GM12878 (cell line): ENCODE measurements around the gene LAMC3. TPM values are rescaled to one million over a fixed set of nuclear protein-coding genes. Genes with fewer than 3 reads are reported as not detected.

Experiments
- CBFB ChIP-seq: IDR thresholded peaks from 2 replicates; pipeline ENCODE4 v1.6.1; 2016; ENCODE audit warnings: antibody characterized with exemption, low read depth
- DPF2 ChIP-seq: fragments of 450-650 bp; IDR thresholded peaks from 2 replicates; pipeline ENCODE4 v1.6.1; 2017; ENCODE audit warnings: mild to moderate bottlenecking
- E2F8 ChIP-seq: fragments of 450-650 bp; IDR thresholded peaks from 2 replicates; pipeline ENCODE4 v1.6.1; 2018; ENCODE audit warnings: mild to moderate bottlenecking, low read depth, moderate library complexity; ENCODE audit not compliant: partially characterized antibody
- EGR1 ChIP-seq, 2 experiments: IDR thresholded peaks; 1 replicate in 1 of 2; 2 replicates in 1 of 2; pipeline ENCODE4 v1.6.1; 2011 to 2012; ENCODE audit warnings: low read depth in 2 of 2, low read length in 2 of 2, borderline replicate concordance in 1 of 2, mild to moderate bottlenecking in 1 of 2, moderate library complexity in 1 of 2
- EP300 ChIP-seq, 2 experiments: fragments of 150-350 bp in 1 of 2; IDR thresholded peaks; 2 replicates each; pipeline ENCODE4 v1.6.1; 2011 to 2012; ENCODE audit warnings: low read depth in 2 of 2, low read length in 2 of 2, borderline replicate concordance in 1 of 2, improper control_type of control experiment in 1 of 2, inconsistent platforms in 1 of 2; ENCODE audit not compliant: control insufficient read depth in 1 of 2
- ESRRA ChIP-seq: IDR thresholded peaks from 2 replicates; pipeline ENCODE4 v1.6.1; 2012; ENCODE audit warnings: mild to moderate bottlenecking, low read length, improper control_type of control experiment
- HDAC6 ChIP-seq: fragments of 200-600 bp; sonication (generic); IDR thresholded peaks from one replicate; pipeline ENCODE4 v1.8.0; 2017; ENCODE audit warnings: antibody characterized with exemption; ENCODE audit not compliant: unreplicated experiment
- IRF4 ChIP-seq: IDR thresholded peaks from 2 replicates; pipeline ENCODE4 v1.6.1; 2011; ENCODE audit warnings: low read depth, low read length
- LARP7 ChIP-seq: fragments of 450-650 bp; IDR thresholded peaks from 2 replicates; pipeline ENCODE4 v1.6.1; 2017; ENCODE audit warnings: mild to moderate bottlenecking
- NFYB ChIP-seq: IDR thresholded peaks from 2 replicates; pipeline ENCODE4 v1.6.1; 2011; ENCODE audit warnings: low read depth, mild to moderate bottlenecking, low read length, improper control_type of control experiment, moderate library complexity; ENCODE audit not compliant: insufficient read depth
- POLR2AphosphoS2 ChIP-seq: IDR thresholded peaks from 2 replicates; pipeline ENCODE4 v1.6.1; 2011; ENCODE audit warnings: low read depth, mild to moderate bottlenecking, low read length, improper control_type of control experiment, moderate library complexity
- POLR2AphosphoS5 ChIP-seq: IDR thresholded peaks from 2 replicates; pipeline ENCODE4 v1.6.1; 2011; ENCODE audit warnings: mild to moderate bottlenecking, low read length, inconsistent platforms
- POU2F2 ChIP-seq: IDR thresholded peaks from 3 replicates; pipeline ENCODE4 v1.6.1; 2011; ENCODE audit warnings: low read depth, mild to moderate bottlenecking, low read length, borderline replicate concordance
- RB1 ChIP-seq: fragments of 450-650 bp; formaldehyde crosslinking; IDR thresholded peaks from 2 replicates; pipeline ENCODE4 v1.6.1; 2017; ENCODE audit warnings: mild to moderate bottlenecking, borderline replicate concordance
- RFX5 ChIP-seq: IDR thresholded peaks from 2 replicates; pipeline ENCODE4 v1.6.1; 2011; ENCODE audit warnings: low read depth, low read length, improper control_type of control experiment
- SP1 ChIP-seq: IDR thresholded peaks from one replicate; pipeline ENCODE4 v1.6.1; 2011; ENCODE audit warnings: low read depth, low read length
- STAT1 ChIP-seq: fragments of 450-650 bp; conservative IDR thresholded peaks from 2 replicates; pipeline ENCODE4 v1.6.1; 2014; ENCODE audit warnings: antibody characterized with exemption, mild to moderate bottlenecking
- TAF1 ChIP-seq: IDR thresholded peaks from 2 replicates; pipeline ENCODE4 v1.6.1; 2011; ENCODE audit warnings: mild to moderate bottlenecking, low read depth, low read length, borderline replicate concordance
- TARDBP ChIP-seq: IDR thresholded peaks from 2 replicates; pipeline ENCODE4 v1.6.1; 2016; ENCODE audit warnings: borderline replicate concordance
- TBL1XR1 ChIP-seq: IDR thresholded peaks from 2 replicates; pipeline ENCODE4 v1.6.1; 2012; ENCODE audit warnings: low read depth, low read length, improper control_type of control experiment
- USF1 ChIP-seq: IDR thresholded peaks from 2 replicates; pipeline ENCODE4 v1.6.1; 2011; ENCODE audit warnings: borderline replicate concordance, low read depth, mild to moderate bottlenecking, moderate library complexity, mixed read lengths, low read length; ENCODE audit not compliant: insufficient read depth; ENCODE audit errors: extremely low read length
- USF2 ChIP-seq: IDR thresholded peaks from 2 replicates; pipeline ENCODE4 v1.6.1; 2011; ENCODE audit warnings: low read depth, low read length, improper control_type of control experiment, borderline replicate concordance
- polyA plus RNA-seq, 11 experiments: library from polyadenylated mRNA; depleted of rRNA in 4 of 11; unstranded in 6 of 11; stranded (reverse) in 5 of 11; fragments of >200 nt; fragmentation: Nextera tagmentation in 4 of 11; fragmentation: Illumina TruSeq in 1 of 11; extraction: Ambion mirVana in 4 of 11; extraction: Trizol in 1 of 11; gene quantifications; 1 replicate in 1 of 11; 2 replicates in 10 of 11; pipeline versions ENCODE4 v1.2.1 to v1.2.3, GENCODE V29; 2011 to 2016; ENCODE audit warnings: inconsistent platforms in 2 of 11, missing spikeins in 2 of 11, low read depth in 1 of 11
- total RNA-seq, 4 experiments: library from RNA; depleted of rRNA in 3 of 4; stranded (reverse); fragments of >200 nt in 3 of 4; fragmentation: Illumina TruSeq in 1 of 4; extraction: Trizol in 1 of 4; gene quantifications; 2 replicates each; pipeline versions ENCODE4 v1.2.1 to v1.2.3, GENCODE V29; 2013 to 2021

The LAMC3 gene
- total and polyA plus RNA-seq, 10 of the 15 experiments (the other 5 are each of a cell fraction or from before 2014, with no cell fraction given) = under 0.01 to 0.08 TPM; not detected in 8

DNA sequence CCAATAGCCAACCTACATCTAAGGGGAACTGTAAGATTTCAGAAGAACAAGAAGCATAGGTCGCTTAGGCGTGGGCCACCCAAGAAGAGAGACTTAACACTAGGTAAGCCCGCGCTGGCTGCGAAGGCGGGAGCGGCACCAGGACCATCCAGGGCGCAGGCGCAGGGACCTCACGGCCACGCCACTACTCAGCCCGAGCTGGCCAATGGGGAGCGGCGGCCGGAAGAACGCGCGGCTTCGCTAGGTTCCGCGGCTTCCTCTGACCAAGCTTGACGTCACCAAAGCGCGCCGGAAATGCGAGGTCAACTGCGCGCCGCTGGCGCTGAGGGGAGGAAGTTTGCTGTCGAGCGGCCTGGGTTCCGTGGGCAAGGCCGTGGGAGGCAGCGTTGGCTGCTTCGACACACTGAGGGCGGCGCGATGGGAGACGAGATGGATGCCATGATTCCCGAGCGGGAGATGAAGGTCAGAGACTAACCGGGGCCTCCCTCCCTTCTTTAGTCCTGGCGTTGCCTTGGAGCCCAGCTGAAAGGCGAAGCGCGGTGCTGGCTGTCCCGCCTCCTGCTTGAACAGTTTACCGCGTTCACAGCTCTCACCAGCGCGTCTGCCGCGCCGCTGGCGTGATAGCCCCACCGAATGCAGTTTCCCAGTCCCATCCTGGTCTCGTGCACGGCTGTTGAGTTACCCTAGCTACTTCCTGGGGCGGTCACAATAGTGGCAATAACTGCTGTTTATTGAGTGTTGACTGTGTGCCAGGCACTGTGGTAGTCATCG lies 116.5 kb downstream of the LAMC3 start, which contains the start of gene NUP214 (continued):
- TF ChIP-seq E2F8 (peak; percentile 92), HDAC6 (no peak), USF1 (peak; percentile 30), NFYB (peak; percentile 88), RB1 (peak; percentile 82; the same call in 1 of the 2 replicates), POLR2AphosphoS5 (peak; percentile 95), EP300 (IDR thresholded peaks at IDR 0.05; ENCODE audit: borderline replicate concordance in 1 of 2, control insufficient read depth in 1 of 2, low read depth in 2 of 2, low read length in 2 of 2) (peak in 1 of 2 experiments; percentile 48; a peak in 1 of 4 replicates), SP1 (peak; percentile 72), POLR2AphosphoS2 (peak; percentile 91), STAT1 (0 out of 2 replicates have a peak, but pooled peaks have one; percentile 93), TBL1XR1 (0 out of 2 replicates have a peak, but pooled peaks have one; percentile 37), TAF1 (peak; percentile 84), TARDBP (0 out of 2 replicates have a peak, but pooled peaks have one; percentile 65), POU2F2 (peak; percentile 69; the same call in 2 of the 3 replicates), USF2 (no peak), IRF4 (peak; percentile 34; the same call in 1 of the 2 replicates), EGR1 (IDR thresholded peaks at IDR 0.05; ENCODE audit: borderline replicate concordance in 1 of 2, low read depth in 2 of 2, low read length in 2 of 2) (0 out of 3 replicates have a peak, but pooled peaks of 1 of the 2 experiments have one; percentile 2), RFX5 (peak; percentile 84), LARP7 (peak; percentile 65; the same call in 1 of the 2 replicates), DPF2 (peak; percentile 48; the same call in 1 of the 2 replicates), CBFB (peak; percentile 67), ESRRA (peak; percentile 67; the same call in 1 of the 2 replicates)
